Fibroblast of the aortic adventitia (primary cell): ENCODE results near the gene PPP1R36. TPM values are rescaled to one million over a fixed set of nuclear protein-coding genes. Genes with fewer than 3 reads are reported as not detected.

Experiments used
- DNase-seq: peaks from one replicate; pipeline ENCODE4 v3.0.0-alpha.2; 2010; ENCODE audit warnings: low read depth
- H3K4me3 ChIP-seq: 2 replicates; pipeline ENCODE4 v1.5.1; 2011; ENCODE audit warnings: low read depth, mild to moderate bottlenecking, control low read depth, low read length, moderate library complexity
- total RNA-seq: library from RNA; depleted of rRNA; stranded (reverse); fragments of >200 nt; gene quantifications from 2 replicates; pipeline ENCODE4 v1.2.3, GENCODE V29; 2012; ENCODE audit warnings: low replicate concordance
- TF ChIP-seq, protein P1 (sequence below): IDR thresholded peaks from 2 replicates; pipeline ENCODE4 v1.5.1; 2011; ENCODE audit warnings: mild to moderate bottlenecking, low read length, control low read depth, inconsistent platforms; ENCODE audit not compliant: insufficient read depth

Gene PPP1R36
- total RNA-seq, 1 donor, result 0.18 TPM

GRCh38 chr14:64522591-64523355 is 27.0 kb upstream of the PPP1R36 start:
- no peak overlapping the region for H3K4me3 ChIP-seq
- TF ChIP-seq, protein P1, sequence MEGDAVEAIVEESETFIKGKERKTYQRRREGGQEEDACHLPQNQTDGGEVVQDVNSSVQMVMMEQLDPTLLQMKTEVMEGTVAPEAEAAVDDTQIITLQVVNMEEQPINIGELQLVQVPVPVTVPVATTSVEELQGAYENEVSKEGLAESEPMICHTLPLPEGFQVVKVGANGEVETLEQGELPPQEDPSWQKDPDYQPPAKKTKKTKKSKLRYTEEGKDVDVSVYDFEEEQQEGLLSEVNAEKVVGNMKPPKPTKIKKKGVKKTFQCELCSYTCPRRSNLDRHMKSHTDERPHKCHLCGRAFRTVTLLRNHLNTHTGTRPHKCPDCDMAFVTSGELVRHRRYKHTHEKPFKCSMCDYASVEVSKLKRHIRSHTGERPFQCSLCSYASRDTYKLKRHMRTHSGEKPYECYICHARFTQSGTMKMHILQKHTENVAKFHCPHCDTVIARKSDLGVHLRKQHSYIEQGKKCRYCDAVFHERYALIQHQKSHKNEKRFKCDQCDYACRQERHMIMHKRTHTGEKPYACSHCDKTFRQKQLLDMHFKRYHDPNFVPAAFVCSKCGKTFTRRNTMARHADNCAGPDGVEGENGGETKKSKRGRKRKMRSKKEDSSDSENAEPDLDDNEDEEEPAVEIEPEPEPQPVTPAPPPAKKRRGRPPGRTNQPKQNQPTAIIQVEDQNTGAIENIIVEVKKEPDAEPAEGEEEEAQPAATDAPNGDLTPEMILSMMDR, result no peak

DNA sequence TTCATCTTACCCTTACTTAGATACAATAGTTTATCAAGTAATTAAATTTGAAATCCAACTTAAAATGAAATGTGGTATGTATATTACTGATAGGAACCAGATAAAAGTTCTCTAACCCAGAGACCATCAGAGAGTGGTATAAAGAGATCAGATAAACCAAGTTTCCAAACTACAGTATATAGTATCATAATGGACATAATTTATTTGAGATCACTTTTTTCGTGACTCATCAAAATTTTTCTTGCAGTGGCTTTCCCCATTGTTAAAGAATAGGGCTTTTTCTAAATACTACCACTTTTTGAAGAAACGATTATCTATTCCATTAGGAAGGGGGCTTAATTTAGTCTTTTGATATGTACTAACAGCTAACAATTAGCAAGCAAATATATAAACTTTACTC is 24.4 kb upstream of the PPP1R36 start:
- TF ChIP-seq, protein P1, result no peak
- no peak for DNase-seq
- no peak overlapping the region for H3K4me3 ChIP-seq

More at GRCh38 chr14:64522591-64523355, 27.0 kb upstream of the PPP1R36 start:
- DNase-seq, result no peak

DNA sequence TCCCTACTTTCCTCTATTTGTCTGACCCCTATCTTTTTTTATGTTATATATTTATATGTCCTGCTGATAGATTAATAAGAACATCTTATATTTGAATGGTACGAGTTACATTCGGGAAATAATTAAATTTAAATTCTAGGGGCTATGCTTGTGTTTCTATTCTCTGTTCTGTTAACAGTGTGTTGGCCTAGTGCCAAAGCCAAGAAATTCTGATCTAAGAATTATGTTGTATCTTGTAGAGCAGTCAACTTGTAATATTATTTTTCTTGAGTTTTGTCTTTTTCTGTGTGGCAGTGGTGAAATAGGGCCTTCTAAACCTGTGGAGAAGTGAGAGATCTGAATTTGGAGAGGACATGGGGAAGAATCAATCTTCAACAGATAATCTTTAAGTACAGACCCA is 18.2 kb upstream of the PPP1R36 start:
- no peak for DNase-seq
- TF ChIP-seq, protein P1, result no peak
- no peak overlapping the region for H3K4me3 ChIP-seq

GRCh38 chr14:64536488-64537245 is 13.1 kb upstream of the PPP1R36 start:
- TF ChIP-seq, protein P1, result no peak
- H3K4me3 ChIP-seq, result no peak overlapping the region
- peak; percentile 32 for DNase-seq

GRCh38 chr14:64540208-64541202 is 9.3 kb upstream of the PPP1R36 start, which contains the start of gene HSPA2:
HSPA2 (plus strand) TSS chr14:64540741; CDS start chr14:64540850, 109 bp downstream.
- DNase-seq, result peak; percentile 98
- peak within 1 kb of the TSS; percentile 74 for H3K4me3 ChIP-seq
- TF ChIP-seq, protein P1, result peak; percentile 80
